Measurements from ENCODE around the gene OLIG2. TPM values are rescaled to one million over a fixed set of nuclear protein-coding genes. Genes with fewer than 3 reads are reported as not detected.

Gene OLIG2
- polyA plus RNA-seq, 1 experiment: not detected

- H3K27me3 ChIP-seq (ENCODE audit: control insufficient read depth, insufficient read depth, low read length): peaks cover 77% of the 10 kb centered on the region
- POLR2A ChIA-PET: no interaction called here
- no peak overlapping the region for H3K4me3 ChIP-seq (ENCODE audit: low read depth, low read length)
- TF ChIP-seq, protein P1, sequence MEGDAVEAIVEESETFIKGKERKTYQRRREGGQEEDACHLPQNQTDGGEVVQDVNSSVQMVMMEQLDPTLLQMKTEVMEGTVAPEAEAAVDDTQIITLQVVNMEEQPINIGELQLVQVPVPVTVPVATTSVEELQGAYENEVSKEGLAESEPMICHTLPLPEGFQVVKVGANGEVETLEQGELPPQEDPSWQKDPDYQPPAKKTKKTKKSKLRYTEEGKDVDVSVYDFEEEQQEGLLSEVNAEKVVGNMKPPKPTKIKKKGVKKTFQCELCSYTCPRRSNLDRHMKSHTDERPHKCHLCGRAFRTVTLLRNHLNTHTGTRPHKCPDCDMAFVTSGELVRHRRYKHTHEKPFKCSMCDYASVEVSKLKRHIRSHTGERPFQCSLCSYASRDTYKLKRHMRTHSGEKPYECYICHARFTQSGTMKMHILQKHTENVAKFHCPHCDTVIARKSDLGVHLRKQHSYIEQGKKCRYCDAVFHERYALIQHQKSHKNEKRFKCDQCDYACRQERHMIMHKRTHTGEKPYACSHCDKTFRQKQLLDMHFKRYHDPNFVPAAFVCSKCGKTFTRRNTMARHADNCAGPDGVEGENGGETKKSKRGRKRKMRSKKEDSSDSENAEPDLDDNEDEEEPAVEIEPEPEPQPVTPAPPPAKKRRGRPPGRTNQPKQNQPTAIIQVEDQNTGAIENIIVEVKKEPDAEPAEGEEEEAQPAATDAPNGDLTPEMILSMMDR (IDR thresholded peaks at IDR 0.05; ENCODE audit: insufficient read depth, low read depth, low read length): no peak
- CTCF ChIA-PET: no interaction called here
- H3K36me3 ChIP-seq (ENCODE audit: control insufficient read depth, insufficient read depth, low read length): no peaks in the 10 kb centered on the region
- DNase-seq (ENCODE audit: low read depth): no peak
Observed at GRCh38 chr21:33022489-33022827, 3.3 kb upstream of the OLIG2 start.

DNA sequence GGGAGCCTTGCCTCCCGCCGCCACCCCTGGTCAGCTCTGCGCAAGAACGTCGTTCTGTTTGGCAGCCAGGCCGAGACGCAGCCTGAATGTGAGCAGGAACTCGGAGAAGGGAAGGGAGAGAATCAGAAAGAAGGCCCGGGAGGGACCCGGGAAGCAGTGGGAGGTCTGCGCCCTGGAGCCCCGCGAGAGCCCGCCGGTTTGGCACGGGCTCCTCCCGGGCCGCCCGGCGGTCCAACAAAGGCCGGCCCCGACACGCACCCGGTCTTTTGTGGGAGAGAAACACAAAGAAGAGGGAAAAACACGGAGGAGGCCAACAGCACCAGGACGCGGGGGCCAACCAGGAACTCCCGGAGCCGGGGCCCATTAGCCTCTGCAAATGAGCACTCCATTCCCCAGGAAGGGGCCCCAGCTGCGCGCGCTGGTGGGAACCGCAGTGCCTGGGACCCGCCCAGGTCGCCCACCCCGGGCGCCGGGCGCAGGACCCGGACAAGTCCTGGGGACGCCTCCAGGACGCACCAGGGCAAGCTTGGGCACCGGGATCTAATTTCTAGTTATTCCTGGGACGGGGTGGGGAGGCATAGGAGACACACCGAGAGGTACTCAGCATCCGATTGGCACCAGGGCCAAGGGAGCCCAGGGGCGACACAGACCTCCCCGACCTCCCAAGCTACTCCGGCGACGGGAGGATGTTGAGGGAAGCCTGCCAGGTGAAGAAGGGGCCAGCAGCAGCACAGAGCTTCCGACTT, 2.7 kb upstream of the OLIG2 start:
- DNase-seq (ENCODE audit: low read depth): no peak
- CTCF ChIA-PET: no interaction called here
- POLR2A ChIA-PET: no interaction called here
- peaks cover 80% of the 10 kb centered on the region for H3K27me3 ChIP-seq (ENCODE audit: control insufficient read depth, insufficient read depth, low read length)
- TF ChIP-seq, protein P1 (IDR thresholded peaks at IDR 0.05; ENCODE audit: insufficient read depth, low read depth, low read length): no peak
- no peaks in the 10 kb centered on the region for H3K36me3 ChIP-seq (ENCODE audit: control insufficient read depth, insufficient read depth, low read length)
- no peak overlapping the region for H3K4me3 ChIP-seq (ENCODE audit: low read depth, low read length)

GRCh38 chr21:33023574-33024200, 2.0 kb upstream of the OLIG2 start:
- POLR2A ChIA-PET: no interaction called here
- TF ChIP-seq, protein P1 (IDR thresholded peaks at IDR 0.05; ENCODE audit: insufficient read depth, low read depth, low read length): no peak
- CTCF ChIA-PET: interaction anchor here (0.6 kb wide), 1 partner anchor 146 kb away, joined by 4 read pairs; no protein-coding TSS in a partner anchor
- Histone ChIP-seq H3K27me3 (ENCODE audit: control insufficient read depth, insufficient read depth, low read length) (peaks cover 79% of the 10 kb centered on the region), H3K4me3 (ENCODE audit: low read depth, low read length) (no peak overlapping the region), H3K36me3 (ENCODE audit: control insufficient read depth, insufficient read depth, low read length) (no peaks in the 10 kb centered on the region)
- DNase-seq (ENCODE audit: low read depth): no peak

- no peaks in the 10 kb centered on the region for H3K36me3 ChIP-seq (ENCODE audit: control insufficient read depth, insufficient read depth, low read length)
- TF ChIP-seq, protein P1 (IDR thresholded peaks at IDR 0.05; ENCODE audit: insufficient read depth, low read depth, low read length): no peak
- DNase-seq (ENCODE audit: low read depth): no peak
- ChIA-PET CTCF (interaction anchor here (0.6 kb wide), 1 partner anchor 146 kb away, joined by 4 read pairs; no protein-coding TSS in a partner anchor), POLR2A (interaction anchor here (0.6 kb wide), 1 partner anchor 742 kb away, joined by 6 read pairs; no protein-coding TSS in a partner anchor)
- peaks cover 80% of the 10 kb centered on the region for H3K27me3 ChIP-seq (ENCODE audit: control insufficient read depth, insufficient read depth, low read length)
- H3K4me3 ChIP-seq (ENCODE audit: low read depth, low read length): no peak overlapping the region
Observed at GRCh38 chr21:33024201-33025103, 1.3 kb upstream of the OLIG2 start.

DNA sequence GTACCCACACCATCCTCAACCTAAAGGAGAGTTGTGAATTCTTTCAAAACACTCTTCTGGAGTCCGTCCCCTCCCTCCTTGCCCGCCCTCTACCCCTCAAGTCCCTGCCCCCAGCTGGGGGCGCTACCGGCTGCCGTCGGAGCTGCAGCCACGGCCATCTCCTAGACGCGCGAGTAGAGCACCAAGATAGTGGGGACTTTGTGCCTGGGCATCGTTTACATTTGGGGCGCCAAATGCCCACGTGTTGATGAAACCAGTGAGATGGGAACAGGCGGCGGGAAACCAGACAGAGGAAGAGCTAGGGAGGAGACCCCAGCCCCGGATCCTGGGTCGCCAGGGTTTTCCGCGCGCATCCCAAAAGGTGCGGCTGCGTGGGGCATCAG, 638 bp upstream of the OLIG2 start:
- CTCF ChIA-PET: no interaction called here
- H3K27me3 ChIP-seq (ENCODE audit: control insufficient read depth, insufficient read depth, low read length): peaks cover 81% of the 10 kb centered on the region

More for the DNA sequence above, 638 bp upstream of the OLIG2 start:
- Histone ChIP-seq H3K4me3 (ENCODE audit: low read depth, low read length) (no peak overlapping the region), H3K36me3 (ENCODE audit: control insufficient read depth, insufficient read depth, low read length) (no peaks in the 10 kb centered on the region)
- no peak for DNase-seq (ENCODE audit: low read depth)
- POLR2A ChIA-PET: interaction anchor here (0.6 kb wide), 1 partner anchor 743 kb away, joined by 6 read pairs; no protein-coding TSS in a partner anchor
- TF ChIP-seq, protein P1 (IDR thresholded peaks at IDR 0.05; ENCODE audit: insufficient read depth, low read depth, low read length): no peak
